DND-41 (cell line): ENCODE results near the gene MRPL11.

ENCODE experiments used
- EZH2 ChIP-seq: IDR thresholded peaks from 3 replicates; pipeline ENCODE4 v1.6.1; 2012; ENCODE audit warnings: borderline replicate concordance, low read depth, mild to moderate bottlenecking, moderate library complexity, low read length, inconsistent platforms; ENCODE audit not compliant: severe bottlenecking
- TF ChIP-seq, protein P1 (sequence below): IDR thresholded peaks from 2 replicates; pipeline ENCODE4 v1.5.1; 2012; ENCODE audit warnings: borderline replicate concordance, low read length, moderate library complexity, mild to moderate bottlenecking; ENCODE audit not compliant: poor library complexity, severe bottlenecking; ENCODE audit errors: extremely low read depth

DNA sequence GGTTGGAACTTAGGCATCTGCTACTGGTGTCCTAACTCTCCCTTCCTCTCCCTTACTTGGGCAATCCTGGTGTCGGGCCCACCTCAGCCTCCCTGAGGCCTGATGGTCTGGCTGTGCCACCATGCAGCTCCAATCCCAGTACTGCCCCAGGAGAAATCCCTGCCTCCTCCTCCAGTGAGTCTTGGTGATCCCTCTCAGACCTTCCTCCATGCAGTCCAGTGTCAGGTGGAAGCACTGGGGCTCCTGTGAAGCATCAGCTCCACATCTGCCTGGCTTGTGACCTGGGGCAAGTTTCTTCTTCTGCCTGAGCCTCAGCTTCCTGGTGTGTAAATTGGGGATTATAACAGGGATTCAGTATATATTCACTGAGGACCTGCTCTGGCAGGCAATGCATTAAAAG lies 26.3 kb upstream of the MRPL11 start:
- TF ChIP-seq, protein P1, sequence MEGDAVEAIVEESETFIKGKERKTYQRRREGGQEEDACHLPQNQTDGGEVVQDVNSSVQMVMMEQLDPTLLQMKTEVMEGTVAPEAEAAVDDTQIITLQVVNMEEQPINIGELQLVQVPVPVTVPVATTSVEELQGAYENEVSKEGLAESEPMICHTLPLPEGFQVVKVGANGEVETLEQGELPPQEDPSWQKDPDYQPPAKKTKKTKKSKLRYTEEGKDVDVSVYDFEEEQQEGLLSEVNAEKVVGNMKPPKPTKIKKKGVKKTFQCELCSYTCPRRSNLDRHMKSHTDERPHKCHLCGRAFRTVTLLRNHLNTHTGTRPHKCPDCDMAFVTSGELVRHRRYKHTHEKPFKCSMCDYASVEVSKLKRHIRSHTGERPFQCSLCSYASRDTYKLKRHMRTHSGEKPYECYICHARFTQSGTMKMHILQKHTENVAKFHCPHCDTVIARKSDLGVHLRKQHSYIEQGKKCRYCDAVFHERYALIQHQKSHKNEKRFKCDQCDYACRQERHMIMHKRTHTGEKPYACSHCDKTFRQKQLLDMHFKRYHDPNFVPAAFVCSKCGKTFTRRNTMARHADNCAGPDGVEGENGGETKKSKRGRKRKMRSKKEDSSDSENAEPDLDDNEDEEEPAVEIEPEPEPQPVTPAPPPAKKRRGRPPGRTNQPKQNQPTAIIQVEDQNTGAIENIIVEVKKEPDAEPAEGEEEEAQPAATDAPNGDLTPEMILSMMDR, result no peak
- TF ChIP-seq EZH2, result no peak
